ENCODE results near the gene APOBEC3A. TPM values are rescaled to one million over a fixed set of nuclear protein-coding genes. Genes with fewer than 3 reads are reported as not detected.

The APOBEC3A gene
- total RNA-seq, 2 donors from 2014 or later: 1.4 TPM; not detected in 1

GRCh38 chr22:38953091-38953490 is 4.3 kb upstream of the APOBEC3A start:
- TF ChIP-seq, protein P1, sequence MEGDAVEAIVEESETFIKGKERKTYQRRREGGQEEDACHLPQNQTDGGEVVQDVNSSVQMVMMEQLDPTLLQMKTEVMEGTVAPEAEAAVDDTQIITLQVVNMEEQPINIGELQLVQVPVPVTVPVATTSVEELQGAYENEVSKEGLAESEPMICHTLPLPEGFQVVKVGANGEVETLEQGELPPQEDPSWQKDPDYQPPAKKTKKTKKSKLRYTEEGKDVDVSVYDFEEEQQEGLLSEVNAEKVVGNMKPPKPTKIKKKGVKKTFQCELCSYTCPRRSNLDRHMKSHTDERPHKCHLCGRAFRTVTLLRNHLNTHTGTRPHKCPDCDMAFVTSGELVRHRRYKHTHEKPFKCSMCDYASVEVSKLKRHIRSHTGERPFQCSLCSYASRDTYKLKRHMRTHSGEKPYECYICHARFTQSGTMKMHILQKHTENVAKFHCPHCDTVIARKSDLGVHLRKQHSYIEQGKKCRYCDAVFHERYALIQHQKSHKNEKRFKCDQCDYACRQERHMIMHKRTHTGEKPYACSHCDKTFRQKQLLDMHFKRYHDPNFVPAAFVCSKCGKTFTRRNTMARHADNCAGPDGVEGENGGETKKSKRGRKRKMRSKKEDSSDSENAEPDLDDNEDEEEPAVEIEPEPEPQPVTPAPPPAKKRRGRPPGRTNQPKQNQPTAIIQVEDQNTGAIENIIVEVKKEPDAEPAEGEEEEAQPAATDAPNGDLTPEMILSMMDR (IDR thresholded peaks at IDR 0.05): no peak
- intact Hi-C loops (cut with DNase I): no loop called here
- Histone ChIP-seq H3K27ac (peak overlapping the region; percentile 32), H3K9me3 (no peaks in the 10 kb centered on the region), H3K9ac (ENCODE audit: low read depth in 2 of 2, low read length in 2 of 2) (peak overlapping the region in 1 of 2 donors; percentile 58), H3K27me3 (no peaks in the 10 kb centered on the region), H3K36me3 (no peaks in the 10 kb centered on the region), H3K4me1 (no peaks in the 10 kb centered on the region), H3K4me3 (no peak overlapping the region)
- DNase-seq: no peak

DNA sequence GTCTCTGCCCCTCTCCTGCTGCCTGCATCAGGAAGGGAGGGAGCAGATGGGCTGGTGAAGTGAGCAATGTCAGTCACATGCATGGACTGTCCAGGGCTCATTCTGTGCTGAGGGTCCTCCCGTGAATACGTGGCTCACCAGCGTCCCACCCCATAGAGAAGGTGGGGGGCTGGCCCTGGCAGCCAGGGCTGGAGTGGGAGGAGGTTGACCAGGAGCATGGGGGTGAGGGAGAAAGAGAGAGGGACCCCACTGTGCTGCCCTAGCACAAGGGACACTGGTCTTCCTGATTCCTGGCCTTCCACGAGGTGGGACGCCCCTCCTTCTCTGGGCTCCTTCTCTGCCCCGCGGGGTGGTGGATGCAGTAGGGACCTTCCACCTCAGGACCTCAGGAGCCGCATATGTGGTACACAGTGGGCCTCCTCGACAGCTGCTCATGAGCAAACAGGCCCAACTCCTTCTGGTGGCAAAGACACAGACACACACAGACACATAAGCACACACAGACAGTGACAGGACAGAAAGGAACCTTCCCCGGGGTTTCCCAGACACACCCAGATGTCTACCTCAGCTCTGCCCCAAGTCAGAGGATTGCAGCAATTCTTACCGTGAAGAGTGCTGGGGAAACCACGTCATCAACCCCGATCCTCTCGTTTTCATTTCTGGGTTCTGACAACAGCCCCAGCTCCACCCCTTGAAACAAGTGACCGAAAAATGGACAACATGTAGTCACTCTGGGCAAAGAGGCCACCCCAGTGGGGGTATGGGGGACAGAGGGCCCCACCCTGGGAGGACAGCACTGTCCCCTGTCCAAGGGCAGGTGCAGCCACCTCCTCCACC is 3.6 kb upstream of the APOBEC3A start:
- peak overlapping the region; percentile 32 for H3K27ac ChIP-seq
- H3K9ac ChIP-seq (ENCODE audit: low read depth in 2 of 2, low read length in 2 of 2): peak overlapping the region; percentile 36 to 58
- H3K9me3 ChIP-seq: no peaks in the 10 kb centered on the region
- no peaks in the 10 kb centered on the region for H3K36me3 ChIP-seq
- H3K27me3 ChIP-seq: no peaks in the 10 kb centered on the region
- DNase-seq: peak; percentile 50
- TF ChIP-seq, protein P1 (IDR thresholded peaks at IDR 0.05): no peak
- H3K4me1 ChIP-seq: no peaks in the 10 kb centered on the region
- intact Hi-C loops (cut with DNase I): no loop called here
- no peak overlapping the region for H3K4me3 ChIP-seq

GRCh38 chr22:38954414-38955043 is 2.9 kb upstream of the APOBEC3A start:
- intact Hi-C loops (cut with DNase I): no loop called here
- Histone ChIP-seq H3K9ac (ENCODE audit: low read depth in 2 of 2, low read length in 2 of 2) (peak overlapping the region in 1 of 2 donors; percentile 58), H3K4me3 (no peak overlapping the region), H3K4me1 (no peaks in the 10 kb centered on the region), H3K9me3 (no peaks in the 10 kb centered on the region), H3K27ac (no peak overlapping the region), H3K36me3 (no peaks in the 10 kb centered on the region), H3K27me3 (no peaks in the 10 kb centered on the region)
- DNase-seq: no peak
- TF ChIP-seq, protein P1 (IDR thresholded peaks at IDR 0.05): no peak

GRCh38 chr22:38955250-38955905 is 2.0 kb upstream of the APOBEC3A start:
- H3K27ac ChIP-seq: no peak overlapping the region
- H3K9me3 ChIP-seq: no peaks in the 10 kb centered on the region
- TF ChIP-seq, protein P1 (IDR thresholded peaks at IDR 0.05): no peak
- H3K27me3 ChIP-seq: no peaks in the 10 kb centered on the region
- no peak overlapping the region for H3K4me3 ChIP-seq
- no peak for DNase-seq
- H3K4me1 ChIP-seq: no peaks in the 10 kb centered on the region
- intact Hi-C loops (cut with DNase I): no loop called here
- H3K36me3 ChIP-seq: no peaks in the 10 kb centered on the region
- H3K9ac ChIP-seq (ENCODE audit: low read depth in 2 of 2, low read length in 2 of 2): no peak overlapping the region

- DNase-seq: no peak
- Histone ChIP-seq H3K9ac (ENCODE audit: low read depth in 2 of 2, low read length in 2 of 2) (no peak overlapping the region), H3K9me3 (no peaks in the 10 kb centered on the region), H3K27me3 (no peaks in the 10 kb centered on the region), H3K4me1 (no peaks in the 10 kb centered on the region), H3K27ac (no peak overlapping the region), H3K4me3 (no peak overlapping the region), H3K36me3 (no peaks in the 10 kb centered on the region)
- TF ChIP-seq, protein P1 (IDR thresholded peaks at IDR 0.05): no peak
- intact Hi-C loops (cut with DNase I): no loop called here
These were observed 1.5 kb upstream of the APOBEC3A start for GRCh38 chr22:38955926-38956325.

All from colonic mucosa (tissue), 4 donors.